HG03045 (cell line): ENCODE results near the gene MMP12.

Source experiments
- ATAC-seq: cut with Tn5 transposase; IDR thresholded peaks from one replicate; pipeline ENCODE4 v1.9.1; 2021; ENCODE audit warnings: mild to moderate bottlenecking, moderate library complexity; ENCODE audit not compliant: unreplicated experiment

Gene MMP12

DNA sequence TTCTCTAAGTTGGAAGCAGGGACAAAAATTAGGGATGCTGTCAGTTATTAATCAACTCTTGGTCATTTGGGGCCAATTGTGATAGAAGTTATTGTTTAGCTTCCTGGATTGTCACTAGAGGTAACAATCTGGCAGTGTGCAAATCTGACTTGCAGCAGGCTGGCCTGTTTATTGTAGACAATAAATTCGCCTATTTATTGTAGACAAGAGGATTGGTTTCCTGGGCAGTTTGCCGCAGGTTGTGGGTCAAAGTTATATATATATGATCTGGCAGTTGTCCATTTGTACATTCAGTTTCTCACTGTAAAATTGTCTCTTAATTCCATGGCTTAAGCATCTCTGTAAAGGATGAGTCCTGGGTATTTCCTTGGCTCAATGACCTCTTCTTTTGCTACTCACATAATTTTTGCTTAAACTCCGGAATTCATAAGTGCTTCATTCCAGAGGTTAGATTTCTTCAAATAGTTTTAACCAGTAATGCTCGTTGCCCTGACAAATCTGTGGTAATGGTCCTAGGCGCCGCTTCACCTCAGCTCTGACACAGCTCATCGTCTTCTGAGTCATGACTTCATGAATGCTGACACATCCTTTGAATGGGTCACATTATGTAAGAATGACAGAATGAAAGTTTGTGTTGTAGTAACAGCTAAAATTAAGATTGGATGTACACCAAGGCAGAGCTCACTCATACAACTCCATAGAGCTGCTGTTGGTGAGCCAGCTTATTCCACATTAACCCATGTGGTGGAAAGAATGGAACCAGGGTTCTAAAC, 23.6 kb downstream of the MMP12 start:
- no peak for ATAC-seq

DNA sequence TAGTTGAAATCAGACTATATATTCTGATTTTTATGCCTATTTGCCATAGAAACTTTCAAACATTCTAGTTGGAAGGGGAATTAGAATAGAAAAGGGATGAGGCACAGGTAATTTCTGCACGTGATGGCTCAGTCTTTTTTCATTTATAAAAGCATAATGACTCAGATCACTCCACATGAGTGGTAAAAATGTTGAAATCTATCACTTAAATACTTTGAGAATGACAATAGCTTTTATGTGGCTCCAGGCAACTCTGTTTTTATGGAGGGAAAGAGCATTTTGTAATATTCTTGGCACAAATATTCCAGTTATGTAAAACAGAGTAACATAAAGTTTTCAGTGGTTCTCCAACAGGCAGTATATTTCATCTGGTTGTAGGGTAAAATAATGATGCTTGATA, 25.5 kb downstream of the MMP12 start:
- no peak for ATAC-seq

DNA sequence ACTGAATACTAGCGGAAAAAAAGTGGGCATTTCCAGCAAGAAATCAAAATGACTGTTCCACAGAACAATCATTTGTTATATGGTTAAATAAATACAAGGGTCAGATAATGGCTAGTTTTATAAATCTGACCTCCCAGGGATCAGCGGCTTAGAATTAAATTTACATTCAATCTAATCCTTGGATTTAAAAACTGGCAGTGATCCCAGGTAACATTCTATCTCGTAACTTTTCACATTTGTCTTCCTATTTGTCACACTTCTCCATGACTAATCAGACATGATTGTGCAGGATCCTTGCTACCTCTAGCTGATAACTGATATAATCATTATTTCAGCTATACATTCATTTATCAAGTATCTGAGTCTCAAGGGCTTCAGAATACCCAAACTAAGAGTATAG, 28.5 kb downstream of the MMP12 start:
- ATAC-seq = no peak

DNA sequence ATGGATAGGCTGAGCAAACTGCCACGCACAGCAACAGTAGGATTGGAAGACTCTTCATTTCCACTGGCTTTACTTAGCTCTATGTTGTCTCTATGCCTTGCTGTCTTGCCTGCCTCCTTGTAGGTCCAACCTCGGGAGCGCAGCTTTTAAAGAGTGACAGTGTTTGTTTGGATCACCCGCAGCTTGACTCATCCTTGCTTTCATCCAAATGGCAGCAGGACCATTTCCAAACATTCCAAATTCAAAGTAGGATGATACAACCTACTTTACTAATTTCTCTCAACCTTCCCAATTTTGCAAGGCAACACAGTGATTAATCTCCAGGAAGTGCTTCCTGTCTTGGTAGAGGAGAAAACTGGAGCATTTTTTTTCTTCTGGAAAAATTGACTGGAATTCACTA, 31.3 kb downstream of the MMP12 start, which contains the start of gene MMP3:
TSS of gene MMP3 (minus strand) at position 121 of the 400 bp plus-strand sequence. CDS start at position 58, 63 bp downstream.
- no peak for ATAC-seq

DNA sequence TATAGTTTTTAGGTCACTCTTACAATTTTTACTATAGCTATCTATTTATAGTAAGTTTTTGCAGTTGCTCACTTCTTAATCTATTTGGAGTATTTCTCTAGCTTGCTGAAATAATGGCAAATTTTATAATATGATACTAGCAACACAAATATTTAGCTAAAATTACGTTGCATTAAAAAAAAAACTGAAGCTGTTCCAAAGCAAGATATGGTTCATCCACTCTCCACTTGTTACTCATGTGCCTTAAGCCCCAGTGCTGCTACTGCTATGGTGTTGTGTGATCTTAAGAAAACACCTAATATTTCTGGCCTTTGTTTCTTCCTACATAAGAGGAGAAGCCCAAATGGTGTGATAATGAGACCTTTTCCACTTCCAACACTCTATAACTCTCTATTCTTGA, 31.9 kb downstream of the MMP12 start:
- no peak for ATAC-seq

DNA sequence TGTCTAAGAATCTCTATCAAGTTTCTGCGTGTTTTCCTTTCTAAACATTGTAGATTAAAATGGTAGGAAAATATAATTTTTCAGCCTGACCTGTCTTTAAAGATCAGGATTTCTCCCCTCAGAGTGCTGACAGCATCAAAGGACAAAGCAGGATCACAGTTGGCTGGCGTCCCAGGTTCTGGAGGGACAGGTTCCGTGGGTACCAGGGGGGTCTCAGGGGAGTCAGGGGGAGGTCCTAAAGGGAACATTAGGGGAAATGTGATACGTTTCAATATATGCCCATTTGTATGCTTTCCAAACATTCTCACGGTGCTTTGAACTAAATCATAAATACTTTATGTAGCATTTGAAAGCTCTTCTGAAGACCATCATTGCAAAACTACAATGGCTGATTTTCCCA, 34.8 kb downstream of the MMP12 start:
- ATAC-seq = no peak

DNA sequence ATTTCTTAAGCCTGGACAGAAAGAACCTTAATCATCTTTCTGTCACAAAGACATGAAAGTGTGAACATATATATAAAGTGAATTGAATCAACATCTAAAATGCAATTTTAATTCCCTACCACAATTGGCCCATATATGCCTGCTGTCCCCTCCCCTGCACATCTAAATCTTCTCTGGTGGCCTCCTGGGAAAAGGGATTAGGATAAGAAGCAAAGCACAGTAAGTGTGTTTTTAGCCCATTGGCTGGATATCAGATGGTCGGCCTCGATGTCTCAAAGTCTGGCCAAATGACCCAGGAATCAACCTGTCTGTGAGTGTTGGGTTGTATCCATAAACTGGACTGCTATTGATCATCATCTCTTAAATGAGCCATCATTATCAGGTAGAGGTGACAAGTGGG, 37.1 kb downstream of the MMP12 start:
- no peak for ATAC-seq

DNA sequence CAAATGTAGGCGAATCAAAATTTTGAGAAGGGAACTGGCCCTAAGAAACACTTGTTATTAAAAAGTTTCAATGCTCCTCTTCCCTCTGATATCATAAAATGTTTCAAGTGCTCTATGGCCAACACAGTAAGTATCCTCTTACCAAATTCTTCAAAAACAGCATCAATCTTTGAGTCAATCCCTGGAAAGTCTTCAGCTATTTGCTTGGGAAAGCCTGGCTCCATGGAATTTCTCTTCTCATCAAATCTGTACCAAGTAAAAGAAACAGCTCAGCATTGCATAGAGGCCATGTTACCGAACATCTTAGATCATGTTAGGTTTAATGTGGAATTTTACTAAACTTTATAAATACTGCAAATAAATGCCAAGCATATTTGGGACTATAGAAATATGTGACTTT, 37.6 kb downstream of the MMP12 start:
- ATAC-seq = no peak

DNA sequence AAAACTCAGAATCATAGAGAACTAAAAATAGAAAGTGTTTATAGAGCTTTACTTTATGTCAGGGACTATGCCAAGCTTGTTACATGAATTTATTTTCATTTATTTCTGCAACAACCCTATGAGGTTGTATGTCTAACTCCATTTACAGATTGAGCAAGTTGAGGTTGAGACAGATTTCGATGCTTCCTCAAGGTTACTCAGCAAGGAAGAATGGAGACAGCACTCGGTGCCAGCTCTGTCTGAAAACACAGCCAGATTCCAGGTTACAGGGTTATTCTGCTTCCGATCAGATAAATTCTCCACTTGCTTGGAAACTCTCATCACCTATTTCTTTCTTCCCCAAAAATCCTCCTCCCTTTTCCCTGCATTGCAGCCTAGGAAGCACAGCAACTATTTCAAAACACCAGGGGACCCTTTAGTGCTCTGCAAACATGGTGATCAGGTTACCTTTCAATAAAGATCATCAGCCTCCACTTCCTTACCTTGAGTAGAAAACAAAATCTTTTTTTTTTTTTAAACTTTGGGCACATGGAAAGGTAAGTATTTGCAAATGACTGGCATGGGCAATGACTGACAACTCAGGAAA, 38.4 kb downstream of the MMP12 start:
- ATAC-seq = no peak

DNA sequence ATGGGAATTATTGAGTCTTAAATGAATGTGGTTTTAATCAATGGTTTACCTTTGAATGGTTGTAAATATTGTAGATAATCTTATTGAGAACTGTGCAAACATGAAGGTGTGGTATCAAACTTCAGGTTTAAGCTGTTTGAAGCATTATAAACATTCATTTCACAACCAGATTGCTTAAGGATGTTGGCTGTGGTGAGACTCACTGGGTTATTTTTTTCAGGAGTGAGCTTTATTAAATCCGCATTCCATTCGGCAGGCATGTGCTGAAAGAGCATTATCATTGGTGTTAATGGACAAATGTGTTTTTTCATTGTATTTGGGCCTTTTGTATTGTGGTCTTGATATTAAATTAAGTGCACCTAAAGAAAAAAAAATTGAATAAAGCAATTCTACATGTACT, 41.1 kb downstream of the MMP12 start:
- no peak for ATAC-seq

DNA sequence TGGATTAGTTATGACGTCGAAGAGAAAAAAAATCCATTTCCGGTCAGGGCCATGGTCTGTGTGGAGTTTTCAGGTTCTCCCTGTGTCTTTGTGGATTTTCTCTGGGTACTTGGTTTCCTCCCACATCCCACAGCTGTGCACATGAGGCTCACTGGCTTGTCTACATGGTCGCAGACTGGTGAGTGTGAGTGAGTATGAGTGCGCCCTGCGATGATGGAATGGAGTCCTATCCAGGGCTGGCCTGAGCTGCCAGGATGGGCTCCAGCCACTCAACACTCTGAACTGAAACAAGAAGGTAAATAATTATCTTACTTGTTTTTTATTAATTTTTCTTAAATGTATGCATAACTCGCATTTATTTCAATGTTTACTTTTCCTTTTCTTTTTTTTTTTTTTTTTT, 42.2 kb downstream of the MMP12 start:
- no peak for ATAC-seq

DNA sequence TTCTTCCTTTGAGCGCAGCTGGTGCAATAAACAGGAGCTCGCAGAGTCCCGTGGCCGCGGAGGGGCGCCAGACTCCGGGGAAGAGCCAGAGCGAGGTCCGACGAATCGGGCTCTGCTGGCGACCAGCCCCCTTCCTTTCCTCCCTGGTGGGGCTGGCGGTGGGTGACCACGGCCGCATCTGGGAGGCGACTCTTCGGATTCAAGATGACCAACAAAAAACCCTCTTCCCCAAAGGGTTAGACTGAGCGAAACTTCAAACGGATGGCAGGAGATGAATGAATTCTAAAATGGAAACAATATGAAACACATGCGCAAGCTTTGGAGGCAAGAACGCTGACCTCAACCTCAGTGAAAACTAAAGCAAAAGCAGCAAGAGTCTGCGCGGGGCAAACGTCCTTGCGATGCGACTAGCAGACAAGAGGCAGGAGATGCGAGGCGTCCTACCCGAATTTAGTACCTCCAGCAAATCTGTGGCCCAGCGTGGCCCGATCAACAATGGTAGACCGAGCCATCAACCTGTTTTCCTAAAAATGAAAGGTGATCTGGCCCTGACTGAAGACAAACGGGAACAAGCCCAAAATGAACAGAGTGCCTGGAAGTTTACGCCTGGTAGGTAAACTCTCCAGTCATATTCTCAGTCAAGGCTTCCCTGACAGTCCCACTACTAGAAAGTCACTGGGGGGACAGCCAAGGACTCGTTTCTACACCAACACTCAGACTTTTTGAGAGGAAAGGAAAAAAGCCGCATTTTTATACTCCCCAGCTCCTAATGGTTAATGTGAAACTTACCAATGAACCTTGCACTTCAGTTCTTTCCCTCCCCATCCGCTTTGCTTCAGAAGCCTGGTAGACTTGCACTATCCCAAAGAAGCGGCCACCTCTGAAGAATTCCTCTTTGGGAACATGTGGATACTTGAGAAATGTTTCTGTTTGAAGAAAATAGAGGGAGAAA, 43.0 kb downstream of the MMP12 start:
- no peak for ATAC-seq

DNA sequence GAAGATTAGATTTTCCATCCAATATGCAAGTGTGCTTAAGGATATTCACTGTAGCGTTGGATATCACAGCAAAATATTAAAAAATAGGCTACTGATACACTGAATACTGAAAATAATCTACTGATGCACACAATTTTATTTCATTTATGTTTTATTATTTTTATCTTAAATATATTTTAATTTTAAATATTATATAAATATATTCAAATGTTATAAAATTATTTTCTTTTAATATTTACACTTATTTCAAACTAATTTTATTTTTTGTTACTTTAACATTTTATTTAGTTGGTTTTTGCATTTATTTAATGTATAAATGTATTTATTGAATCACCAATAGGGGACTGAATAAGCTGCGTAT, 43.7 kb downstream of the MMP12 start:
- no peak for ATAC-seq

DNA sequence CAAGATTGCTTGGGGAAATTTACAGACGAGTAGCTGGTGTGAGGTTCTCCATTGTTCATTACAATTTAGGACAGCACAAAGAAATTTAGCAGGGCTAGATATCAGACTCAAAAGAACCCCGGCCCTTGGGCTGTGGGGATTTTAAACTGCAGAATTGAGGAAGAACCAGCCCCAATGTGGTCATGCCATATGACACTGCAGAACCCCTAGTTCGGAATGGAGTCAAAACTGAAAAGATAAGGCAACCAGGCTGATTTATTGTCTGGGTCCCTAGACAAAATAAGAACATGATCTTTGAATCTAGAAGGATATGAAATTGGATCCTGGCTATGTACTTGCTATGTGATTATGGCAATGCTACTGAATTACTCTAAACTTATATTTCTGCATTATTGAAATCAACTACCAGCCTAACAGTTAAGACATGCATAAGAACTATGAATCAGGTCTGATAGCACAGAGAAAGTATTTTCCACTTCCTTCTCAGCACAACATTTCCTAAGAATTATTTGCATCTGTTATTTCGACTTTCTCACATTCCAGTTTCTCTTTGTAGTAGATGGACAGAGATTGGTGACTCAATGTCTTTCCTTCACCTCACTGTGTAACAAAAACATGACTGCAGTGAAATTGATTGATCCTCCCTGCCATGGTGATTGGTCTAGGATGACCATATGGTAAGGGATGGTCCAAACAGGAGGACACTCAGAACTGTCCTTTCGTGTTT, 44.6 kb downstream of the MMP12 start:
- no peak for ATAC-seq

DNA sequence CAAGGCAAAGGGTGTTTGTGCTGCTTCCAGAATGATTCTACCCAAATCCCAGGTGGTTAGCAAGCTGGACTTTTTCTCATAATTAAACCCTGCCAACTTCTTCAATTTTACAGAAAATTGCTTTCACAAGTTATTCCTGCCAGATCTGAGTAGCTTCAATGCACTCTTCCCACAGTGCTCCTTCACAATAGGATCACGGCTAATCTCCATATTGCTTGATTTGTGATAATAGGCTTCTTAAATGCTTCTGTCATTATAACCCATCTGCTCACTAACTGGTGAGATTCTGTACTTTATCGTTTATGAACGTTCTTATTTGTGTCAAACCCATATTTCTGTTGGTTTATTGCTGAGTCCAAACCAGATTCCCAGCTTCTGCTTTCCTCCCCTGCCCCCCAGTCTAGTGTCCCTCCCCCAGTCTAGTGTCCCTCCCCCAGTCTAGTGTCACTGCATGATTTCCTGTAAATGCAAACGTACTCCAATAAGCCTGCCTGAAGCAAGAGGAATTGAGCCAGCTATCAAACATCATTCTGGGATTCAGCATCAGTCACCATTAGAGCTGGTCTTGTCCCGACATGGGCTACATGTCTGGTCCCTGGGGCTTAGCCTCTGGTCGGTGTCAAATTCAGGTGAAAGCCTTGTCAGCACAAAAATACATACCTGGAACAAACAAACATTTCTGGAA, 45.3 kb downstream of the MMP12 start:
- no peak for ATAC-seq

DNA sequence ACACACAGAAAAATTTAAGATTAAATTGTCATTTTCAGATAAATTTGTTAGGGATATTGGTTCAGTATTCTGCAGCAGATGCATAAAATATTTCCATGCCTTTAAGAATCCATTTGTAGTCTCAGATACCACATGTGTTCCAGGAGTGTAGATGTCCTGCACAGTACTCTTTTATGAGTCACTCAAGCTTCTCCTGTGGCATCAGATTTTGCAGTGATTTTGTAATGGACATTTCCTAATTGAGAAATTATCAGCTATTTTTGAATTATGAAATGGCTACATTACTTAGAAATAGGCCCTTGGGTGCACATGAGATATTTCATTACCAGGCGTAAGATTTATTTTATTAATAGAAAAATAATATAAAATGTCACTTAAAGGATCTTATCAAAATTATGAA, 50.2 kb downstream of the MMP12 start:
- ATAC-seq = no peak

DNA sequence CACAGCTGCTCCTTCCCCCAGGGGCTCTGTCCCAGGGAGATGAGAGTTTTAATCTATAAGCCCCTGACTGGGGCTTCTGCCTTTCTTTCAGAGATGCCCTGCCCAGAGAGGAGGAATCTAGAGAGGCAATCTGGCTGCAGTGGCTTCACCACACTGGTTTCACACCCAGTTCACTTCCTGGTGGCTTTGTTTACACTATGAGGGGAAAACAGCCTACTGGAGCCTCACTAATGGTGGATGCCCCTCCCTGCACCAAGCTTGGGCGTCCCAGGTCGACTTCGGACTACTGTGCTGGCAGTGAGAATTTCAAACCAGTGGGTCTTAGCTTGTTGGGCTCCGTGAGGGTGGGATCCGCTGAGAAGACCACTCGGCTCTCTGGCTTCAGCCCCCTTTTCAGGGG, 55.3 kb downstream of the MMP12 start:
- no peak for ATAC-seq

DNA sequence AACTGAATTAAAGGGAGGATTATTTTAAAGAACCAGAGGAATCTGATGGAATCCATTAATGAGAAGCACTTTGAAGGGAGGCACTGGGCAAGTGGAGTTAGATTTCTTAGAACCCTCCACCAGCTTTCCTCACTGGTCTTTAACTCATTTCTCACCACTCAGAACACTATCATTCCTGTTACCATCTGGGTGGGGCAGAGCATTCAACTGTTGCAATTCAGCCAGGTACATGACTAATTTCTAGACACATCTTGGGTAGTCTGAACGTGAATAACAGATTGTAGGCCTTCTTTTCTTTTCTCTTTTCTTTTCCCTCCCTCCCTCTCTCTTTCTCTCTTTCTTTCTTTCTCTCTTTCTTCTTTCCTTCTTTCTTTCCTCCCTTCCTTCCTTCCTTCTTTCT, 61.3 kb downstream of the MMP12 start:
- ATAC-seq = no peak
